GM18508 (cell line): ENCODE results near the gene MYOG.

Experiments
- ATAC-seq: cut with Tn5 transposase; IDR thresholded peaks from one replicate; pipeline ENCODE4 v1.9.1; 2021; ENCODE audit warnings: moderate number of reproducible peaks; ENCODE audit not compliant: insufficient read depth, unreplicated experiment

MYOG gene

GRCh38 chr1:203073469-203073868 is 12.3 kb downstream of the MYOG start:
- ATAC-seq = no peak

- no peak for ATAC-seq
Measured at GRCh38 chr1:203072911-203073310, 12.9 kb downstream of the MYOG start.

GRCh38 chr1:203072002-203072602 is 13.7 kb downstream of the MYOG start:
- ATAC-seq = no peak

GRCh38 chr1:203069030-203069747 is 16.6 kb downstream of the MYOG start:
- ATAC-seq = no peak

GRCh38 chr1:203066965-203067364 is 18.8 kb downstream of the MYOG start:
- no peak for ATAC-seq

GRCh38 chr1:203065986-203066385 is 19.8 kb downstream of the MYOG start:
- no peak for ATAC-seq

GRCh38 chr1:203065191-203065590 is 20.6 kb downstream of the MYOG start:
- no peak for ATAC-seq

- ATAC-seq = no peak
Measured at GRCh38 chr1:203063287-203063686, 22.5 kb downstream of the MYOG start.

- ATAC-seq = no peak
Measured at GRCh38 chr1:203060115-203060514, 25.7 kb downstream of the MYOG start.

- no peak for ATAC-seq
Measured at GRCh38 chr1:203059485-203059884, 26.3 kb downstream of the MYOG start.

GRCh38 chr1:203058676-203058935 is 27.2 kb downstream of the MYOG start:
- no peak for ATAC-seq

GRCh38 chr1:203057911-203058675 is 27.7 kb downstream of the MYOG start:
- no peak for ATAC-seq

GRCh38 chr1:203056516-203056915 is 29.3 kb downstream of the MYOG start:
- no peak for ATAC-seq

- no peak for ATAC-seq
Measured at GRCh38 chr1:203056012-203056411, 29.8 kb downstream of the MYOG start.

- ATAC-seq = no peak
Measured at GRCh38 chr1:203055161-203055799, 30.5 kb downstream of the MYOG start.

- ATAC-seq = no peak
Measured at GRCh38 chr1:203054642-203055041, 31.2 kb downstream of the MYOG start.

- no peak for ATAC-seq
Measured at GRCh38 chr1:203054184-203054583, 31.6 kb downstream of the MYOG start.

GRCh38 chr1:203052601-203053000 is 33.2 kb downstream of the MYOG start:
- no peak for ATAC-seq

GRCh38 chr1:203051841-203052324 is 33.9 kb downstream of the MYOG start:
- ATAC-seq = no peak

- ATAC-seq = no peak
Measured at GRCh38 chr1:203050826-203051225, 35.0 kb downstream of the MYOG start.

- no peak for ATAC-seq
Measured at GRCh38 chr1:203049576-203050180, 36.1 kb downstream of the MYOG start.
